GM19468 (cell line): ENCODE results near the gene WHRN.

ENCODE experiments used
- ATAC-seq: cut with Tn5 transposase; IDR thresholded peaks from one replicate; pipeline ENCODE4 v1.9.1; 2021; ENCODE audit warnings: mild to moderate bottlenecking, moderate library complexity, moderate number of reproducible peaks; ENCODE audit not compliant: unreplicated experiment; ENCODE audit errors: extremely low read depth

The WHRN gene

DNA sequence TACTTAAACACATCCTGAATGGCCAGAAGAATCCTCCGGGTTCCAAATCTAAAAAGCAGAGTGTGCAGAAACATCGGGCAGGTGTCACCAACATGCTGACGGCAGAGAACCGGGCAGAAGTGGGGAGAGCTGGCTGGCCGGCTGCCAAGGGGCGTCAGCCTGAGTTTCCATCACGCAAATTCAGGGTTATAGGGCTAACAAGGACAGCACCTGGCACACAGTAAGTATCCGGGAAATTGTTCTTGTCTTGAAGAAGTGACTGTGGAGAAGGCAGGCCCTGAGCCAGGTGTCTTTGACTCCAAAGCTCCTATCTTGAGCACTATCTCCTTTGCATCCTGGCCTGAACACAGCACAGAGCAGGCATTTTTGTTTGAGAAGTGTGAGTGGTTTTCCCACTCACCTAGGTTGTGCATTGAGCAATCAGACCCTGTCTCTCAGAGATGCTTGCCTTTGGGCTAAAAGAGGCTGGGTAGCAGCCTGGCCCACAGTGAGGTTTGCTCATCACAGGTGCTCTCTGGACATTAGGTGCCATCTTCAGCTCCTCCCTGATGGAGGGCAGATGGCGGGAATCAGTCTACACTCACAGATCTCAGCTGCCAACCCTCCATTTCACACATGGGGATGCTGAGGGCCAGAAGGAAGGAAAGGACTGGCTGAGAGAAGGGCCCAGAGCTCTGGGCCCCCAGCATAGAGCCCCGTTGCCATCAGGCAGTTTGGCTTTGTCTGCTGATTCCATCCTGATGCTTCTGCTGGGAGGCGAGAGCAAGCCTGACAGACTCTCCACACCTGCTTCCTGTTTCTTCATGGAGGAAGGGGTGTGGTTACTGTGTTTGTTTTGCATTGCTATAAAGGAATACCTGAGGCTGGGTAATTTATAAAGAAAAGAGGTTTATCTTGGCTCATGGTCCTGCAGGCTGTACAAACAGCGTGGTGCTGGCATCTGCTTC is 52.8 kb downstream of the WHRN start:
- no peak for ATAC-seq

DNA sequence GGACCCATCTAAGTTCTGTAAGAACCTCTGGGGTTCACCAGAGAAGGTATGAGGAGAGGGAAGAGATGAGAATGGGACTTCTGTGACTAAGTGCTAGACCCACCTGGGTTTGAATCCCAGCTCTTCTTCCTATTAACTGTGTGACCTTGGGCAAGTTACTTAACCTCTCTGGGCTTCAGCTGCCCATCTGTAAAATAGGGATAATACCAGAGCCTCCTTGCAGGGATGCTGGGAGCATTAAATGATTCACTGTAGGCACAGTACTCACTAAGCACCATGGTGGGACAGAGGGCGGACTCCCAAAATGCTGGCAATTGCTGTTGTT is 53.6 kb downstream of the WHRN start:
- ATAC-seq, result no peak

DNA sequence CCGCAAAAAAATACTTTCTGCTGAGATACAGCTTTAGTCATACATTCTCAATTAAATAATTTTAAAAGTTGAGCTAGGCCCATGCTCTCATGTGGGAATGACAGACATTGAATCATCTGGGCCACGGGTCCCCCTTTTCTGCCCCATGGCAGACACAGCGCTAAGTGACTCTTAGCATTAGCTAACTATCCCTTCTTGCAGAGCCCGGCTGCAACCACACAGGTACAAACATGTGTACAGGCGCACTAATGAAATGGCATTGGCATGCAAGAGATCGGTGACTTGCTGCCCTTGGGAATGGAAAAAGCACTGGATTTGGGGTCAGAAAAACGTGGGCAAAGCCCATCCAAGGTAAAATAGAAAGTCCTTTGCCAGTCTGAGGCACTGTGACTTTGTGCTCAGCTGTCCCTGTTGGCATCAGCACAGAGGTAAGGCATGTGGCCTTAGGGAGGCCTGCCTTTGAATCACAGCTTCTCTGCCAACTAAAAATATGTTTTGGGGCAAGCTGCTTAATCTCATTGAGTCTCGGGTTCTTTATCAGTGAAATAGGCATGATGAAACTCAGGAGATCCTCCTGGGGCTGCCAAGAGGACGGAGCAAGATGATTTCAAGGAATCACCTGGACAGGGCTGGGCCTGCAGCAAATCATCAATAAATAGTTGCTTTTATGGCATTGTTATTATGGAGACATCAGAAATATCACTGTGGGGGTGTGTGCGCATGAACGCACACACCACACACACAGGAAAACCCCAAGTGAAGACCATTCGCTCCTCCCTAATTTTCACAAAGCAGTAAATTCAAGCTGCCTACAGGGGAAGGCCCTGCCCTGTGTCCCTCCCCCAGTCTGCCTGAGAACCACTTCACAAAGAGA is 54.2 kb downstream of the WHRN start:
- ATAC-seq, result no peak

DNA sequence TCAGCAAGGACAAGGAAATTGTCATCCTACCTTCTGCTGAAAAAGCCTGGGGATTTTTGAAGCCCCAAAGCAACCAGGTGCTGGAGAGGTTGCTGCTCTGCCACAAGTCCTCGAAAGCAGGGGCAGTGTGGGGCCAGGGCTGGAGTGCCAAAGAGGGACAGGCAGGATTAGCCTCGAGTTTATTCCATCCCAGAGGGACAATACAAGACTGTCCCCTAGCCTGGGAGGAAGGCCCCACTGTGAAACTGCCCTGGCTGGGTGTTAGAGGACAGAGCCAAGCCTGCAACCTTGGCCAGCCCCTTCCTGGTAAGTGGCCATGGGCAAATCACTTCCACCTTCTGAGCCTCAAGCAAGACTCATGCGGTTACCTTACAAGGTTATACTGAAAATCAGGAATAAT is 55.1 kb downstream of the WHRN start:
- ATAC-seq, result no peak

DNA sequence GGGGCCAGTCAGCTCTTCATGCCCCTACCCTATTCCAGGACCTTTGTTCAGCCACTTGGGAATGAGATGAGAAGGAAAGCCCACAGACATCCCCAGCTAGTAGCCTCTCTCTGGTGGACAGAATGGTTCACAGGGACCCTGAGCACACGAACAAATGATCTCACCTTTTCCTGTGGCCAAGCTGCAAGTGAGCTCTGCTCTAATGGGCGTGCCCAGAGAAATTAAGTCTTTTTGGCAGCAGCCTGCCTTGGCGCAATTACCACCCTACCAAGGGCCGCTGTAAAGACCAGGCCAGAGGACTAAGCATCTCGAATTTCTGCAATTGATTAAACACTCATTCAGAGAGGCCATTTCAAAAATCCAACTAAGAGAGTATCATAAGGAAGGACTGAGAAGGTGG is 56.0 kb downstream of the WHRN start:
- no peak for ATAC-seq

DNA sequence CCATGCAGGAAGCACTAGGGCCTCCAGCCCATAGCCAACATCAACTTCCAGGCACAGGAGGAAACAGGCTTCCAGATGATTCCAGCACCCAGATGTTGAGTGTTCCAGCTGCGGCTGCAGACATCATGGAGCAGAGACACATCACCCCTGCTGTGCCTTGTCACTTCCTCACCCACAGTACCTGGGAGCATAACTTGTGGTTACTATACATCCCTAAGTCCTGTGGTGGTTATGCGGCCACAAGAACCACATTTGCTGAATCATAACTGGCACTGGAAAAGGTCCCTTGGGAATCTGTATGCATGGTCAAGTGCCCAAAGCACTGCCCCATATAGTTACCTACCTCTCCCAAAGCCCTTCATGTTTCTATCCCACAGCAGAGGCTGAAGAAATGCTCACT is 56.6 kb downstream of the WHRN start:
- no peak for ATAC-seq

DNA sequence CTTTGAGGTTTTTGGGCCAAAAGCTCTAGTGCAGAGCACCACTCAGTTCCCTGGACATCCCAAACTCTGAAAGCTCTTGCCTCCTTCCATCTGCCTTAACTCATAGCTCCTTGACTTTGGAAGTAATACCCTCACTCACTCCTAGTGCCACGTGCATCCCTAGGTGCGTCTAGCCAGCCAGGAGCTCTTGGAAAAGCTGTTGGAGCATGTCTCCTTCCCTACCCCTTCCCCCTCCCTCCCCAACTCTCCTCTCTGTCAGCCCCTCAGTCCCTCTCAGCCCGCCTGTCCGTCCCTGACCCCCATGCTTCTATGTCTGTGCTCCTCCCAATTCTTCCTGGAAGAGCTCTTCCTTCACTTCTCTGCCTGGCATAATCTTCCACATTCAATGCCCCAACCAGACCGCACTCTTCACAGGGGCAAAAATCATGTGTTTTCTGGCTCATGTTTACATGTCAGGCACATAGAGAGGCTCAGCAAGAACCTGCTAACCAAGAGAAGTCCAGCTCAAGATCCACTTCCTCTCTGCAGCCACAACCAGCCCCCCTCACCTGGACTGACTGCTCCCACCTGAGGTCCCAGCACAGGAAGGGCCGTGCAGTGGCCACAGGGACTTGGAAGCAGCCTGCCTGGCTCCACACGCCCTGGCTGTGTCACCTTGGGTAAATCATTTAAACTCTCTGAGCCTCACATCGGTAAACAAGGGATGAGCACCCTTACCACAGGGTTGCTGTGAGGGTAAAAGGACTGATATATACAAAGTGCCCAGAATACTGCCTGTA is 58.4 kb downstream of the WHRN start:
- no peak for ATAC-seq

DNA sequence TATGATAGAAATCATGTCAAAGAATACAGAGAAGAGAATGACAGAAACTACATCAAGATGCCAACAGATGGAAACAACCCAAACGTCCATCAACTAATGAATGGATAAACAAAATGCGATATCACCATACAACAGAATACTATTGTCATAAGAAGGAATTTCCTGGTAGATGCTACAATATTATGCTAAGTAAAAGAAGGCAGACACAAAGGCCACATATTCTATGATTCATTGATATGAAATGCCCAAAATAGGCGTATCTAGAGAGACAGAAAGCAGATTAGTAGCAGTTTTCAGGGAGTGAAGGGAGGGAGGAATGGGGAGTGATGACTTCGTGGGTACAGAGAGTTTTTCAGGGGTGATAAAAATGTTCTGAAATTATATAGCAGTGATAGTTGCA is 59.2 kb downstream of the WHRN start:
- ATAC-seq, result no peak

DNA sequence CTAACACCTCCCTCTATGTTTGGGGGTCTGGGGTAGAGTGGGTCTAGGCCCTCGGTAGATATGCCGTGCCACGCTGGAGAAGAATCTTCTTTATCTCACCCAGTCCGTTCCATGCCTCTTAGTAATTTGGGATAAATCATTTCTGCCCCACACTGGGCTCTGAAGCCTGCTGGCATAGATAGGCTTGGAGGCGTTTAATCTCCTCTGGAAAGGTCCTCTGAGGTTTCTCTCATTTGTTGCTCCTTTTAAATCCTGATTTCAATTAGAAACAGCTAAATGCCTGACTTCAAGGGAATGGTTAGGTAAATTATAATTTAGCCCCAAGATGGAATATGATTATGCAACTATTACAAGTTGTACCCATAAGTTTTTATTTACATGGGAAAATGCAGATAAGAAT is 59.7 kb downstream of the WHRN start:
- ATAC-seq, result no peak

DNA sequence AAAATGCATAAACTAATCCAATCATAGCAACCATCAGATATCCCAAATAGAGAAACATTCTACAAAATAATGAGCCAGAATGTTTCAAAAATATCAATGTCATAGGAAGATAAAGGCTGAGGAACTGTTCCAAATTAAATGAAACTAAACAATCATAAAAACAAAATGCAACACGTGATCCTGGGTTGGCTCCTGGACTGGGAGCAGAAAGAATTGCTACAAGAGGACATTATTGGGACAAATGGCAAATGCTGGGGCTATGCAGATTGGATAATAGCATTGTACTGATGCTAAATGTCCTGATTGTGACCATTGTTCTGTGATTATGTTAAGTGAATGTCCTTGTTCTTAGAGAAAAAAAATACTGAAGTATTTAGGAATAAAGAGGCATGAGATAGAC is 63.3 kb downstream of the WHRN start:
- no peak for ATAC-seq

DNA sequence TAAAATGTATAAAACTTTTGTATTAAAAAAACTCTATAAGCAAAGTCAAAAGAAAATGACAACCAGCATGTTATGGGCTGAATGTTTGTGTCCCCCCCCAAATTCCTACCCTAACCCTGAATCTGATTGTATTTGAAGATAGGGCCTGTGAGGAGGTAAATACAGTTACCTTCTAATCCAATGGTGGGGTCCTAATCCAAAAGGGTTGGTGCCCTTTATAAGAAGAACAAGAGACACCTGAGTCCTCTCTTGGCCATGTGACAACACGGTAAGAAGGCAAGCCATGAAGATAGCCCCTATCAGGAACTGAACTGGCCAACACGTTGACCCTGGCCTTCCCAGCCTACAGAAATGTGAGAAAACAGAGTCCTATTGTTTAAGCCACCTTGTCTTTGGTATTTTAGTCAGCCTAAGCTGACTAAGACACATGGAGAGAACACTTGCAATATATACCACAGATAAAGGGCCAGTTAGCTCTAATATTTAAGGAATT is 67.8 kb downstream of the WHRN start:
- no peak for ATAC-seq

DNA sequence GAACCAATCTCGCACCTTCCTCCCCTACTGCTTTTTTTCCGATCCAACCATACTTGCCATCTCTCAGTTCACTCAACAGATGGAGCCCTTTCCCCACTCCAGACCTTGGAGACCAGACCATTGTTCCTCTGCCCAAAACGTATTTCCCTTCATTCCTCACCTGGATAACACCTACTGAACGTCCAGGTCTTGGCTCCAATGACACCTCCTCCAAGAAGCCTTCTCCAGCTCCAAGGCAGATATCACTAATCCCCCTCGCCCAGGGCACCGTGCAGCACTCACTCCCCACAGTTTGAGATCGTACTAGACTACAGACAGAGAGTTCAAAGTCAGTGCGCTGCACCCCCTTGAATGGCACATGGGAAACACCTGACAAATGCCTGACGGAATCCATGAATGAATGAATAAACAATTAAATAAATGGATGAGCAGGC is 70.4 kb downstream of the WHRN start:
- no peak for ATAC-seq

DNA sequence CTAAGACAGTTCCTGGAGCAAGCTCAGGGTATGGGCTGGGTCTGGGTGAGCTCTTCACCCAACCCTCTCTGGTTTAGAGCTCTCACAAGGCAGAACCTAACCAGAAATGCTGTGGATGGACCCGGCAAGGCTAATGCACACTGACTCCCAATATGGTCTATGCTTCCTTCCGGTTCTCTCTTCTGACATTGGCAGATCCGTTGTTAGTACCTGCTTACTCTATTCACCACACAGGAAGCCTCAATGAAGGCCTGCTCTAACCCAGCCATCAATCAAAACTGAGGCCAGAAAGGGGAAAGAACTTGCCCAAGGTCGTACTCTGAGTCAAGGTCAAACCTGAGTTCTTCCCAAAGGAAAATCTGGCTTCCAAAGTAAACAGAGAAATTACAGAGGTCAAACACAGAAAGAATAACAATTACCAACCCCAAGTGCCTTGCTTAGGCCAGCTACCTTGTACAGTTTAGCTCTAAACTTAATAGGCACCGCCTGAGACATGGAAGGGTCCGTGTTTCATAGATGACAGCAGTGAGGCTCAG is 71.5 kb downstream of the WHRN start:
- no peak for ATAC-seq

DNA sequence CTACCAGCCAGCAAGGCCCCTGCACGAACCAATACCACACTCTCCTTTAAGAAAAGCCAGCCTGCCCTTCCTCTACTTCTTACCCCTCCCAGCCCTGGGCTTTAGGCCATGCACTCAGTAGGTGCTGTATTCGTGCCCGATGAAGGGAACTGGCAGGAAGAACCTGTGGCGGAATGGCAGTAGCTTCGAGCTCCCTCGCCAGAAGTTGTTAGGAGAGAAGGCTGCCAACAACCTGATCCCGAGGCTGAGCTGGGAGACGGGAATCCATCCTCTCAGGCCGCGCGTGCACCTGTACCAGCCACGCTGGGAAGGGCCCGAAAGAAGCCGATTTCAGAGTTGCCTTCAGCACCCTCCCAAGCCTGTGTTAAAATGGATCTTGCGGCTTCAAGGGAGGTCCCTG is 72.2 kb downstream of the WHRN start:
- no peak for ATAC-seq

DNA sequence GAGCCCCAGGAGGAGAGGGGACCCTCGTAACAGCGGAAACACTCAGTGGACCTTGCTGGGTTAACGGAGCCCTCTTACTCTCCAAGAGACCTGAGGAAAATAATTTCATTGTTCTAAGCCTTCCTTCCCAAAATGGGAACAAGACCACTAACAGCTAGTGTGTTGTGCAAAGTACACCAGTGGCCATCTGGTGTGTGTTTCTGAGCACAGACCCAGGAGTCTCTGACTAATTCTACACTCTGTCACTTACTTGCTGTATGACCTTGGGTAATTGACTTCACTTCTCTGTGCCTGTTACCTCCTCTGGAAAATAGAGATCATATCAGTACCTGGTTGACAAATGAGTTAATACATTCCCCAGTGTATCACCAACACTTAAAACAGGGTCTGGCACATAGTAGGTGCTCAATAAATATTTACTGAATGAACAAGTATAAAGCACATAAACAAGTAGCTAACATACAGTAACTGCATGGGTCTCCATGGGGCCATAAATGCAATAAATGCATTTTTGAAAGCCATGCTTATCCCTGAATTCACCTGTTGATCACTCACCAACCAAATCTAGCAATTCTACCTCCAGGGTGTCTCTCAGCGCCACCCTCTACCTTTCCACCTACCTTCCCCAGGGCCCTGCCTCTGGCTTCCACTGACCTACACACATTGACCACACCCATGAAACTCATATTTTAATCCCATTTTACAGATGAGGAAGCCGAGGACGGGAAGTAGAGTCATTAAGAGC is 72.8 kb downstream of the WHRN start:
- ATAC-seq, result no peak

DNA sequence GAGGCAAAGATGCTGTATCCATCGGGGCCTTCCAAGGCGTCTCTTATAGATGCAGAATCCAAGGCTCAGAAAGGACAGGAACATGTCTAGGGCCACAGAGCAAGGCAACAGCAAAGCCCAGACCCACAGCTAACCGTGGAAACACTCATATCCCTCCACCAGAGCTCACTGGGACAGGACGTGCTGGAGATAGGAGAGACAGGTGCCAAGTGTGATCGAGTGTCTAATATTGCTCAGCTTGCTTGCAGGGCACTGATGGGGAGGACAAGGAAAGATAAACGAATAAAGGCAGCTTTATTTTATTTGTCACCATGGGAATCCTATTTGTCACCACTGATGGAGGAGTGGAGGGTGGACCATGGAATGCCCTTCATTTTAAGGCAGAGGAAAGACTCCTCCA is 73.5 kb downstream of the WHRN start:
- no peak for ATAC-seq

DNA sequence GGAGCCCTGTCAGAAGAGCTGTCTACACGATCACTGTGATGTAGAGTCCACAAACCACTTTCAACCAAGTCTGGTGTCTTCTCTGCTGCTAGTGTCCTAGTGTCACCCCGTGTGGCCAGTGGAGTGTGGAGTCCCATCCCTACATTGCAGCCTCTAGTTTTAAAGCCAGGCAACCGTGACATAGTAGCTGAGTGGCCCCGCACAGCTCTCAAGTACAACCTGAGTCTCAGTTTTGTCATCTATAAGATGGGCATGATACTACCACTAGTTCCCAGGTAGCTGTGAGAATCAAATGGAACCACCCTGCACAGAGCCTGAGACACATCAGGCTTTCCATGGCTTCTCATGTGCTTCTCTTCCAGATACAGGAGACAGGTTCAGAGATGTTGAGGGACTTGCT is 74.3 kb downstream of the WHRN start:
- no peak for ATAC-seq

DNA sequence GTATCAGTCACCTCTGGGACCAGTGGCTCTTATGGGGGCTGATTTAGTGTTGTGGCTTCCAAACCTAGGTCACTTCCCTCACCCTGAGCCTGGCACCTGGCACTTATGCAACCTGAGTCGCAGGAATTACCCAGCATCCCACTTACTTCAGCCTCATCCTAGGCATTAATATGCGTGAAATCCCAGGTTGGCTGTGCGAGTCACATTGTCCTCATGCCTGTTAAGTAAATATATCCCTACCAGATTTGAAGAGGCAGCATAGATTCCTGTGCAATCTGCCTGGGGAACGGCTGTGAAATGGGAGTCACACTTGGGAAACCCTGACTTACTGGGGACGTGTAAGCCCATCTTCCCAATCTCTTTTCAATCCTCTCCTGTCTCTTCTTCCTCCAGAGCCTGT is 74.8 kb downstream of the WHRN start:
- ATAC-seq, result no peak

DNA sequence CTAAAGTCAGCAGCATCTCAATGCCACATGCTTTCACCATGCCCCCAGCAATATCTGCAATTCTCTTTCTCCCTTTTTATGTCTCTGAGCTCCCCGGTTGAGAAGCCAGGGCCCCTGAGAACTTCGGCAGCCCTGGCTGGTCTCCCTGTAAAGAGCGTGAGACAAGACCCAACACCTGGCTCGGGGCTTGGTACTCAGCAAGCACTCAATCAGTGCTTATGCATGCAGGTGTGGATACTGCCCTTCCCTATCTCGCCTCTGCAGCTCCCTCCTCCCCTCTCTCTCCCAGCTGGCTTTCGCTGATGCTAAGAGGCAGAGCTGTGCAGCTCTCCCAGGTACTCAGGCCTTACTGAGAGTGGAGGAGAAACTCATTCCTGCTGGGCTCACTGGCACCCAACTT is 75.8 kb downstream of the WHRN start:
- no peak for ATAC-seq

DNA sequence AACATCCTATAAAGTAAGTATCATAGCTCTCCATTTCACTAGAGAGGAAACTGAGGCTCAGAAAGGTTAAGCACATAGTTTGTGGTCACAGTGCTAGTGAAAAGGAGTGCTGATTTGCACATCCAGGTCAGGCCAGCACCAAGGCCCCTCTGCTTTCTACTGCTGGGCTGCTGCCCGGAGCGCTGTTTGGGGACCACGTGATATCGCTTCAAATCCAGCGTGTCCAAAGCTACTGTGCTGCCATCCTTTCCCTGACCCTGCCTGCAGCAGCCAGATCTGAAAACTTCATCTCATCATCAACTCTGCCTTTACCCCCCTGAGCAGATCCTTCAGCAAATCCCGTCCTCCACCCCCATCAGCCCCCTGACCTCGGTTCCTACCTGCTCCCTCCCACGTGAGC is 76.8 kb downstream of the WHRN start:
- ATAC-seq, result no peak
